ENCODE results near the gene MYH7B.

DNA sequence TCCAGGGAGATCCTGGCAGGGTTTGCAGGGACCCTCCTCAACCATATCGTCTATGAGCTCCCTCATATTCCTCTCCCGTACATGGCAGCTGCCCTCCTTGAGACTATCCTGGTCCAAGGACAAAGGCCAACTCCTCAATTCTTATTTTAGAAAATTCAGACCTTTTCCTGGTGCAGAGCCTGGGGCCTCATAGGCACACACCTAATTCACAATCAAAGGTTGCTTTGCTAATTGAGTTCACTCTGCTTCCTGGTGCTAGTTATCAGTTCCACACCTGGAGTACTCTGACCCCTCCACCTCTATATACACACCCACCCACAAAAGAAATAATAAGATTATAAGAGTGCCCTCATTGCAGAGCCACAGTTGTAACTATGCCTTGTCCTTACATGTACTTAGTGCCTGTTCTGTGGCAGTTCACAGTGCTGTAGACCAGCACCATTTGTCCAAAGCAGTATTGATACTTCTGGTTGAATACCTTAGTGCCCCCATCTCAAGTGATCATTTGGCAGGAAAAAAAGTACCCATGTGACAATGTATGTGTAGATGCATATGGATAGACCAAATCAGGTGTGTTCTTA is 38.8 kb upstream of the MYH7B start:
- TF ChIP-seq POLR2AphosphoS5 (IDR thresholded peaks at IDR 0.05; ENCODE audit: low read depth, low read length) (no peak), TAF1 (IDR thresholded peaks at IDR 0.05; ENCODE audit: borderline replicate concordance, low read depth, low read length) (no peak), POLR2A (IDR thresholded peaks at IDR 0.05; ENCODE audit: low read depth, low read length) (no peak)
